H1 (cell line): Measurements from ENCODE around the gene UBASH3A. TPM values are rescaled to one million over a fixed set of nuclear protein-coding genes. Genes with fewer than 3 reads are reported as not detected.

Experiments used
- CTCF ChIA-PET: fragments of 300-600 bp; sonication (Branson Sonifier 250); formaldehyde crosslinking; loops from one replicate; lab custom pipeline; 2021; ENCODE audit not compliant: partially characterized antibody; lab: Charles Lee
- POLR2A ChIA-PET: fragments of 300-600 bp; sonication (Branson Sonifier 250); formaldehyde crosslinking; loops from one replicate; lab custom pipeline; 2021; ENCODE audit warnings: inconsistent platforms; ENCODE audit not compliant: partially characterized antibody; lab: Charles Lee
- DNase-seq, 2 experiments: peaks; one replicate each; pipeline versions ENCODE4 v3.0.0 to v3.0.0-alpha.2; 2010 to 2022; ENCODE audit warnings: low spot score in 2 of 2, low read depth in 1 of 2, mixed read lengths in 1 of 2
- FAIRE-seq: peaks from 2 replicates; lab custom pipeline; 2011; peaks lifted over from hg19 to GRCh38; lab: Jason Lieb, UNC
- H2AFZ ChIP-seq: 2 replicates; pipeline ENCODE4 v1.8.1; 2012; ENCODE audit warnings: low read length, inconsistent platforms
- H2AK5ac ChIP-seq: 2 replicates; pipeline ENCODE4 v1.6.1; 2013; ENCODE audit warnings: low read depth, low read length
- H2BK120ac ChIP-seq: replicated peaks from 2 replicates; pipeline ENCODE3; 2013; ENCODE audit warnings: low read depth, low read length, inconsistent platforms
- H2BK12ac ChIP-seq: 2 replicates; pipeline ENCODE4 v1.6.1; 2013; ENCODE audit warnings: low read depth, low read length
- H2BK15ac ChIP-seq: 2 replicates; pipeline ENCODE4 v1.6.1; 2013; ENCODE audit warnings: low read length
- H2BK20ac ChIP-seq: 2 replicates; pipeline ENCODE4 v1.6.1; 2013; ENCODE audit warnings: low read length
- H2BK5ac ChIP-seq: 2 replicates; pipeline ENCODE4 v1.6.1; 2013; ENCODE audit warnings: low read depth, low read length
- H3K14ac ChIP-seq: 2 replicates; pipeline ENCODE4 v1.6.1; 2013; ENCODE audit warnings: inconsistent platforms; ENCODE audit not compliant: insufficient read length
- H3K18ac ChIP-seq: 2 replicates; pipeline ENCODE4 v1.6.1; 2013; ENCODE audit warnings: low read length; ENCODE audit errors: extremely low read depth
- H3K23ac ChIP-seq: 2 replicates; pipeline ENCODE4 v1.6.1; 2013; ENCODE audit warnings: inconsistent platforms; ENCODE audit not compliant: insufficient read length
- H3K23me2 ChIP-seq: 2 replicates; pipeline ENCODE4 v1.6.1; 2013; ENCODE audit warnings: low read depth, low read length
- H3K27ac ChIP-seq: 2 replicates; pipeline ENCODE4 v1.6.1; 2011; ENCODE audit warnings: low read depth, low read length, inconsistent platforms
- H3K27me3 ChIP-seq, 4 experiments: replicated peaks in 1 of 4; 1 replicate in 1 of 4; 2 replicates in 3 of 4; pipeline versions ENCODE4 v1.6.1 to v1.8.1; 2011 to 2013; ENCODE audit warnings: low read length in 3 of 4, mild to moderate bottlenecking in 3 of 4, inconsistent platforms in 2 of 4, mixed read lengths in 2 of 4, moderate library complexity in 1 of 4; ENCODE audit not compliant: control insufficient read depth in 3 of 4, insufficient read depth in 3 of 4; ENCODE audit errors: extremely low read depth in 1 of 4
- H3K36me3 ChIP-seq, 4 experiments: 2 replicates each; pipeline versions ENCODE4 v1.6.1 to v1.8.1; 2011 to 2013; ENCODE audit warnings: mild to moderate bottlenecking in 4 of 4, low read length in 3 of 4, moderate library complexity in 2 of 4, control low read depth in 1 of 4, inconsistent platforms in 1 of 4; ENCODE audit not compliant: insufficient read depth in 4 of 4, control insufficient read depth in 2 of 4
- H3K4ac ChIP-seq: replicated peaks from 2 replicates; pipeline ENCODE3; 2013; ENCODE audit warnings: low read length, low read depth, mixed read lengths, inconsistent platforms; ENCODE audit not compliant: insufficient read length
- H3K4me1 ChIP-seq, 4 experiments: replicated peaks in 1 of 4; 1 replicate in 1 of 4; 2 replicates in 3 of 4; pipeline versions ENCODE4 v1.6.1 to v1.8.1; 2011 to 2013; ENCODE audit warnings: low read length in 3 of 4, inconsistent platforms in 2 of 4, mixed read lengths in 1 of 4; ENCODE audit not compliant: insufficient read depth in 4 of 4, control insufficient read depth in 3 of 4
- H3K4me2 ChIP-seq, 2 experiments: 2 replicates each; pipeline versions ENCODE4 v1.6.1 to v1.8.1; 2011 to 2013; ENCODE audit warnings: low read depth in 2 of 2, low read length in 2 of 2, control low read depth in 1 of 2, inconsistent platforms in 1 of 2, mild to moderate bottlenecking in 1 of 2; ENCODE audit not compliant: insufficient read depth in 1 of 2
- H3K4me3 ChIP-seq, 4 experiments: fragments of 200-600, 300-600 bp in 1 of 4; sonication (generic), shearing (Covaris generic), sonication (Bioruptor Twin) in 1 of 4; 2 replicates each; pipeline versions ENCODE4 v1.5.1 to v1.8.1; 2011 to 2016; ENCODE audit warnings: low read length in 4 of 4, low read depth in 3 of 4, control low read depth in 2 of 4, inconsistent platforms in 2 of 4, mild to moderate bottlenecking in 2 of 4, mixed read lengths in 1 of 4, moderate library complexity in 1 of 4; ENCODE audit not compliant: insufficient read depth in 2 of 4; ENCODE audit errors: extremely low read depth in 1 of 4
- H3K56ac ChIP-seq: replicated peaks from 2 replicates; pipeline ENCODE3; 2013; ENCODE audit warnings: low read depth, mild to moderate bottlenecking, mixed read lengths, low read length, inconsistent platforms; ENCODE audit not compliant: insufficient read length
- H3K79me1 ChIP-seq: 2 replicates; pipeline ENCODE4 v1.6.1; 2013; ENCODE audit warnings: low read depth, low read length, control low read depth
- H3K79me2 ChIP-seq, 2 experiments: 2 replicates each; pipeline versions ENCODE4 v1.6.1 to v1.8.1; 2012 to 2013; ENCODE audit warnings: low read length in 2 of 2, mild to moderate bottlenecking in 2 of 2, inconsistent platforms in 1 of 2; ENCODE audit not compliant: insufficient read depth in 2 of 2, control insufficient read depth in 1 of 2
- H3K9ac ChIP-seq, 4 experiments: replicated peaks in 1 of 4; 1 replicate in 1 of 4; 2 replicates in 3 of 4; pipeline versions ENCODE4 v1.6.1 to v1.8.1; 2011 to 2013; ENCODE audit warnings: low read depth in 3 of 4, low read length in 3 of 4, control low read depth in 2 of 4, mild to moderate bottlenecking in 2 of 4, moderate library complexity in 2 of 4, inconsistent platforms in 1 of 4; ENCODE audit errors: extremely low read depth in 1 of 4
- H3K9me3 ChIP-seq, 2 experiments: 2 replicates each; pipeline versions ENCODE4 v1.6.1 to v1.8.1; 2012 to 2013; ENCODE audit warnings: mild to moderate bottlenecking in 2 of 2, moderate library complexity in 2 of 2, control low read depth in 1 of 2, inconsistent platforms in 1 of 2, low read depth in 1 of 2, low read length in 1 of 2, mixed read lengths in 1 of 2; ENCODE audit not compliant: insufficient read depth in 2 of 2
- H4K20me1 ChIP-seq, 2 experiments: replicated peaks in 1 of 2; 2 replicates each; pipeline versions ENCODE3 to v1.8.1; 2011 to 2013; ENCODE audit warnings: inconsistent platforms in 2 of 2, low read length in 2 of 2, mild to moderate bottlenecking in 1 of 2; ENCODE audit not compliant: insufficient read depth in 2 of 2, control insufficient read depth in 1 of 2
- H4K5ac ChIP-seq: 2 replicates; pipeline ENCODE4 v1.6.1; 2013; ENCODE audit warnings: low read length, low read depth, mixed read lengths, inconsistent platforms; ENCODE audit not compliant: insufficient read length
- H4K8ac ChIP-seq: 2 replicates; pipeline ENCODE4 v1.8.0; 2013; ENCODE audit warnings: mild to moderate bottlenecking, moderate library complexity, low read length, inconsistent platforms; ENCODE audit not compliant: insufficient read depth; ENCODE audit errors: extremely low read depth
- H4K91ac ChIP-seq: replicated peaks from 2 replicates; pipeline ENCODE3; 2013; ENCODE audit warnings: low read length, mixed read lengths, inconsistent platforms; ENCODE audit not compliant: insufficient read length
- CHD2 ChIP-seq: IDR thresholded peaks from 2 replicates; pipeline ENCODE4 v1.6.1; 2012; ENCODE audit warnings: low read length, improper control_type of control experiment
- NRF1 ChIP-seq: IDR thresholded peaks from 2 replicates; pipeline ENCODE4 v1.6.1; 2011; ENCODE audit warnings: mild to moderate bottlenecking, low read depth, low read length, improper control_type of control experiment
- PHF8 ChIP-seq: fragments of 200-600 bp; sonication (generic); conservative IDR thresholded peaks from 2 replicates; pipeline ENCODE4 v1.7.1; 2012; ENCODE audit warnings: low read depth, mild to moderate bottlenecking, inconsistent platforms, low read length, moderate library complexity
- SRF ChIP-seq: IDR thresholded peaks from 2 replicates; pipeline ENCODE4 v1.6.1; 2011; ENCODE audit warnings: mild to moderate bottlenecking, low read depth, low read length, moderate library complexity
- WGBS, 2 experiments: shearing (Covaris generic) in 1 of 2; methylation state at CpG; one replicate each; pipeline versions ENCODE4 v1.1.6 to v1.1.7; 2013 to 2015; ENCODE audit warnings: low lambda C conversion rate in 2 of 2, mixed read lengths in 2 of 2, inconsistent platforms in 1 of 2, low coverage in 1 of 2, missing lambda C conversion rate in 1 of 2; ENCODE audit not compliant: insufficient replicate concordance in 2 of 2, insufficient coverage in 1 of 2, insufficient read length in 1 of 2; ENCODE audit errors: extremely low coverage in 1 of 2, missing lambda C conversion rate in 1 of 2; 5-methylcytosine and 5-hydroxymethylcytosine counted together
- polyA plus RNA-seq, 7 experiments: library from polyadenylated mRNA; depleted of rRNA in 3 of 7; stranded (reverse) in 5 of 7; unstranded in 2 of 7; fragments of >200 nt in 5 of 7; fragments of 200-250 nt in 2 of 7; gene quantifications; 1 replicate in 5 of 7; 2 replicates in 1 of 7; 4 replicates in 1 of 7; pipeline versions ENCODE4 v1.2.1 to v1.2.3, GENCODE V29; 2011 to 2013; ENCODE audit warnings: missing spikeins in 2 of 7, mixed read lengths in 2 of 7
- total RNA-seq: library from RNA; stranded (reverse); fragmentation: NEBNext Ultra II Directional; extraction: Animal tissue kit (Norgen Biotek cat#: 25700); gene quantifications from 2 replicates; pipeline ENCODE4 v1.2.1, GENCODE V29; 2021

Gene UBASH3A
- total and polyA plus RNA-seq, 2 of the 8 experiments (the other 6 are each of a cell fraction or from before 2014, with no cell fraction given) = not detected

- Histone ChIP-seq H3K4me2 (no peak overlapping the region), H4K20me1 (no peaks in the 10 kb centered on the region), H3K4me3 (no peak overlapping the region), H2AK5ac (no peak overlapping the region), H3K56ac (no peak overlapping the region), H3K27me3 (0 out of 7 replicates have a peak, but pooled peaks cover 0 to 2% (median 0%) of the 10 kb centered on the region in 4 experiments), H3K9ac (no peak overlapping the region), H3K4me1 (peaks cover 0 to 12% (median 9%) of the 10 kb centered on the region in 4 experiments; a peak in 3 of 7 replicates), H2BK5ac (no peak overlapping the region), H3K27ac (no peak overlapping the region), H2AFZ (no peak overlapping the region), H4K5ac (no peak overlapping the region), H3K18ac (no peak overlapping the region), H4K8ac (no peak overlapping the region), H2BK12ac (no peak overlapping the region), H2BK20ac (no peak overlapping the region), H3K23me2 (no peaks in the 10 kb centered on the region), H3K23ac (no peak overlapping the region), H3K14ac (no peak overlapping the region), H3K9me3 (peaks cover 0 to 4% of the 10 kb centered on the region in 2 experiments; a peak in 1 of 4 replicates), H3K79me2 (no peaks in the 10 kb centered on the region), H2BK15ac (no peak overlapping the region), H3K4ac (no peak overlapping the region), H3K36me3 (no peaks in the 10 kb centered on the region), H3K79me1 (no peaks in the 10 kb centered on the region), H2BK120ac (no peak overlapping the region), H4K91ac (no peak overlapping the region)
- no peak for DNase-seq
- POLR2A ChIA-PET = interaction anchor here (0.6 to 1.2 kb wide), 2 partner anchors 20 to 40 kb away, joined by 3 read pairs; no protein-coding TSS in a partner anchor
- 89% methylated on average over 15 of the region's 17 CpGs; no CpG with 5 or more reads in 1 of the 2 experiments for WGBS, 2 experiments
- CTCF ChIA-PET = interaction anchor here (0.7 to 1.9 kb wide), 6 partner anchors 12 to 94 kb away, joined by 3 to 7 read pairs (median 4); no protein-coding TSS in a partner anchor
- no peak for FAIRE-seq
- TF ChIP-seq NRF1 = no peak
- no peak for TF ChIP-seq SRF
- TF ChIP-seq CHD2 = no peak
- no peak for TF ChIP-seq PHF8
Measured at GRCh38 chr21:42392731-42393442, 10.8 kb upstream of the UBASH3A start.
